K562 (cell line): Measurements from ENCODE around the gene HS3ST5. TPM values are rescaled to one million over a fixed set of nuclear protein-coding genes. Genes with fewer than 3 reads are reported as not detected.

ENCODE experiments used
- ATAC-seq: fragments of 200-7000 bp; cut with Tn5 transposase; 3 replicates; pipeline ENCODE4 v1.9.1; 2020; ENCODE audit warnings: moderate library complexity
- BruUV-seq: library from RNA; stranded (reverse); fragments of 400-500 nt; replicated peaks from 2 replicates; lab custom pipeline; 2021; lab: Mats Ljungman, UMichigan
- CTCF ChIA-PET: fragments of 300-600 bp; formaldehyde crosslinking; extraction: SDS; loops from one replicate; lab custom pipeline; 2021; ENCODE audit warnings: low intra/inter-chr PET ratio; lab: Yijun Ruan, JAX
- POLR2A ChIA-PET: fragments of 300-600, 350-650 bp; sonication (Branson Sonifier 250); formaldehyde crosslinking; extraction: SDS; loops from one replicate; lab custom pipeline; 2021; ENCODE audit warnings: antibody characterized with exemption, inconsistent platforms; lab: Yijun Ruan, JAX
- DNase-seq, 4 experiments: peaks; one replicate each; pipeline versions ENCODE4 v3.0.0 to v3.0.0-alpha.2; 2011 to 2018; ENCODE audit warnings: low spot score in 3 of 4, mixed read lengths in 3 of 4; ENCODE audit errors: extremely low read depth in 1 of 4
- FAIRE-seq: peaks from 2 replicates; lab custom pipeline; 2011; peaks lifted over from hg19 to GRCh38; lab: Jason Lieb, UNC
- H2AFZ ChIP-seq: 2 replicates; pipeline ENCODE4 v1.6.0; 2011; ENCODE audit warnings: low read depth, low read length, control low read depth, inconsistent platforms
- H3K27ac ChIP-seq: fragments of 200-600 bp; 3 replicates; pipeline ENCODE4 v1.8.0; 2011; ENCODE audit warnings: low read depth, mild to moderate bottlenecking, control low read depth, inconsistent platforms, low read length, moderate library complexity, mixed read lengths; ENCODE audit errors: extremely low read depth
- H3K27me3 ChIP-seq, 2 experiments: fragments of 300-600 bp in 1 of 2; 2 replicates in 1 of 2; 3 replicates in 1 of 2; pipeline versions ENCODE4 v1.6.0 to v1.8.0; 2011; ENCODE audit warnings: inconsistent platforms in 2 of 2, low read length in 2 of 2, mild to moderate bottlenecking in 1 of 2, mixed read lengths in 1 of 2, moderate library complexity in 1 of 2; ENCODE audit not compliant: control insufficient read depth in 2 of 2, insufficient read depth in 2 of 2
- H3K36me3 ChIP-seq: fragments of 300-600 bp; 3 replicates; pipeline ENCODE4 v1.8.0; 2011; ENCODE audit warnings: mild to moderate bottlenecking, low read length, inconsistent platforms; ENCODE audit not compliant: control insufficient read depth, insufficient read depth
- H3K4me1 ChIP-seq, 2 experiments: fragments of 200-600 bp in 1 of 2; replicated peaks in 1 of 2; 2 replicates in 1 of 2; 3 replicates in 1 of 2; pipeline versions ENCODE4 v1.5.1 to v1.8.0; 2011; ENCODE audit warnings: inconsistent platforms in 2 of 2, low read length in 2 of 2, mild to moderate bottlenecking in 1 of 2, mixed read lengths in 1 of 2, moderate library complexity in 1 of 2; ENCODE audit not compliant: control insufficient read depth in 2 of 2, insufficient read depth in 2 of 2
- H3K4me2 ChIP-seq: 2 replicates; pipeline ENCODE4 v1.6.1; 2011; ENCODE audit warnings: low read length, control low read depth, inconsistent platforms, mixed read lengths; ENCODE audit not compliant: insufficient read depth
- H3K4me3 ChIP-seq: fragments of 200-600 bp; sonication (generic), shearing (Covaris generic); 2 replicates; pipeline ENCODE4 v1.5.1; 2016; ENCODE audit warnings: control low read depth, inconsistent platforms
- H3K79me2 ChIP-seq: fragments of 200-600 bp; 3 replicates; pipeline ENCODE4 v1.8.0; 2011; ENCODE audit warnings: low read length, inconsistent platforms; ENCODE audit not compliant: control insufficient read depth, insufficient read depth
- H3K9ac ChIP-seq, 2 experiments: 2 replicates each; pipeline versions ENCODE4 v1.6.0 to v1.6.1; 2011; ENCODE audit warnings: low read depth in 2 of 2, low read length in 2 of 2, control low read depth in 1 of 2, inconsistent platforms in 1 of 2, mild to moderate bottlenecking in 1 of 2, mixed read lengths in 1 of 2; ENCODE audit not compliant: insufficient read depth in 1 of 2
- H3K9me1 ChIP-seq: one replicate; pipeline ENCODE4 v1.6.0; 2011; ENCODE audit warnings: inconsistent platforms, mild to moderate bottlenecking, low read length, moderate library complexity; ENCODE audit not compliant: control insufficient read depth, insufficient read depth
- H3K9me3 ChIP-seq: replicated peaks from 2 replicates; pipeline ENCODE4 v1.5.1; 2011; ENCODE audit warnings: low read depth, low read length, inconsistent platforms; ENCODE audit not compliant: control insufficient read depth, insufficient read depth
- H4K20me1 ChIP-seq: replicated peaks from 2 replicates; pipeline ENCODE4 v1.6.1; 2011; ENCODE audit warnings: low read length, inconsistent platforms, mixed read lengths; ENCODE audit not compliant: control insufficient read depth, insufficient read depth
- CBX8 ChIP-seq: fragments of 200-600 bp; sonication (generic); IDR thresholded peaks from 2 replicates; pipeline ENCODE4 v1.6.1; 2012; ENCODE audit warnings: borderline replicate concordance, mixed run types, low read depth, mild to moderate bottlenecking, moderate library complexity, mixed read lengths, low read length, control low read depth, inconsistent platforms; ENCODE audit not compliant: poor library complexity, severe bottlenecking; ENCODE audit errors: extremely low read depth
- HDAC2 ChIP-seq: fragments of 450-650 bp; IDR thresholded peaks from 2 replicates; pipeline ENCODE4 v1.6.1; 2016; ENCODE audit warnings: mild to moderate bottlenecking
- KAT7 ChIP-seq: sonication (generic); formaldehyde crosslinking; IDR thresholded peaks from 2 replicates; pipeline ENCODE4 v1.8.0; 2022; ENCODE audit warnings: missing genetic modification reagents, mild to moderate bottlenecking, borderline replicate concordance
- MECOM ChIP-seq: fragments of 250-450 bp; sonication (Bioruptor Pico); IDR thresholded peaks from 2 replicates; pipeline ENCODE4 v1.8.0; 2022; ENCODE audit warnings: inconsistent platforms
- NFXL1 ChIP-seq: fragments of 450-650 bp; formaldehyde crosslinking; IDR thresholded peaks from 2 replicates; pipeline ENCODE4 v1.4.0; 2021; ENCODE audit warnings: mild to moderate bottlenecking
- NR2C2 ChIP-seq, 2 experiments: fragments of 200-800 bp in 1 of 2; sonication (Bioruptor generic) in 1 of 2; sonication (generic) in 1 of 2; formaldehyde crosslinking in 1 of 2; IDR thresholded peaks; 2 replicates each; pipeline versions ENCODE4 v1.6.1 to v1.8.0; 2016 to 2022; ENCODE audit warnings: mild to moderate bottlenecking in 1 of 2, missing compliant biosample characterization in 1 of 2, missing genetic modification characterization in 1 of 2, missing genetic modification reagents in 1 of 2
- NRF1 ChIP-seq, 2 experiments: fragments of 450-650 bp; IDR thresholded peaks in 1 of 2; conservative IDR thresholded peaks in 1 of 2; 2 replicates each; pipeline ENCODE4 v1.6.1; 2014; ENCODE audit warnings: mild to moderate bottlenecking in 2 of 2
- RFX5 ChIP-seq: IDR thresholded peaks from 2 replicates; pipeline ENCODE4 v1.6.1; 2011; ENCODE audit warnings: low read depth, mild to moderate bottlenecking, improper control_type of control experiment, low read length
- SMAD3 ChIP-seq: fragments of 450-650 bp; formaldehyde crosslinking; conservative IDR thresholded peaks from 2 replicates; pipeline ENCODE4 v1.4.0; 2020; ENCODE audit warnings: mild to moderate bottlenecking
- SMARCE1 ChIP-seq: fragments of 450-650 bp; IDR thresholded peaks from 2 replicates; pipeline ENCODE4 v1.7.1; 2016; ENCODE audit warnings: mild to moderate bottlenecking
- TRIM24 ChIP-seq, 2 experiments: fragments of 450-650 bp; IDR thresholded peaks; 2 replicates each; pipeline ENCODE4 v1.6.1; 2016
- WGBS: fragments of 100-300 bp; shearing (Covaris generic); methylation state at CpG from one replicate; pipeline ENCODE4 v1.1.6; 2016; ENCODE audit warnings: low coverage, mixed read lengths; ENCODE audit not compliant: insufficient coverage; ENCODE audit errors: missing lambda C conversion rate; 5-methylcytosine and 5-hydroxymethylcytosine counted together
- in situ Hi-C: fragments of 300-500 bp; cut with MboI; formaldehyde crosslinking; loops from 4 replicates; pipeline ENCODE4 v1.15.0; 2018; ENCODE audit warnings: inconsistent platforms, mixed read lengths
- intact Hi-C: fragments of 100-400 bp; cut with micrococcal nuclease; formaldehyde crosslinking; loops from 2 replicates; pipeline ENCODE4 v1.14.2; 2022
- polyA plus RNA-seq, 8 experiments: library from polyadenylated mRNA; depleted of rRNA in 4 of 8; stranded (reverse) in 5 of 8; unstranded in 3 of 8; fragments of >200 nt; fragmentation: Nextera tagmentation in 2 of 8; fragmentation: Illumina TruSeq in 1 of 8; extraction: Ambion mirVana in 2 of 8; extraction: Trizol in 1 of 8; gene quantifications; 2 replicates each; pipeline versions ENCODE4 v1.2.1 to v1.2.3, GENCODE V29; 2011 to 2014; ENCODE audit warnings: inconsistent platforms in 1 of 8, missing spikeins in 1 of 8
- total RNA-seq, 7 experiments: library from RNA; depleted of rRNA in 6 of 7; stranded (reverse); fragments of >200 nt in 6 of 7; fragmentation: Illumina TruSeq in 2 of 7; extraction: Trizol in 2 of 7; gene quantifications; 2 replicates each; pipeline versions ENCODE4 v1.2.1 to v1.2.3, GENCODE V29; 2011 to 2021; ENCODE audit warnings: low replicate concordance in 1 of 7
- TF ChIP-seq, protein P1 (sequence below): fragments of 200-400 bp; formaldehyde crosslinking; IDR thresholded peaks from 2 replicates; pipeline ENCODE4 v1.6.1; 2017; ENCODE audit warnings: mild to moderate bottlenecking, low read depth, low read length, moderate library complexity
- TF ChIP-seq, protein P2 (sequence below): IDR thresholded peaks from 2 replicates; pipeline ENCODE4 v1.6.1; 2011; ENCODE audit not compliant: insufficient read length; ENCODE audit errors: extremely low read depth
- TF ChIP-seq, protein P3 (sequence below): IDR thresholded peaks from 2 replicates; pipeline ENCODE4 v1.6.1; 2012; ENCODE audit warnings: low read depth, low read length, improper control_type of control experiment, borderline replicate concordance
- TF ChIP-seq, protein P4 (sequence below): fragments of 450-650 bp; IDR thresholded peaks from 2 replicates; pipeline ENCODE4 v1.6.1; 2016; ENCODE audit warnings: missing biosample characterization, missing genetic modification characterization

Gene HS3ST5
- total and polyA plus RNA-seq, 9 of the 15 experiments (the other 6 are each of a cell fraction or from before 2014, with no cell fraction given) = not detected

DNA sequence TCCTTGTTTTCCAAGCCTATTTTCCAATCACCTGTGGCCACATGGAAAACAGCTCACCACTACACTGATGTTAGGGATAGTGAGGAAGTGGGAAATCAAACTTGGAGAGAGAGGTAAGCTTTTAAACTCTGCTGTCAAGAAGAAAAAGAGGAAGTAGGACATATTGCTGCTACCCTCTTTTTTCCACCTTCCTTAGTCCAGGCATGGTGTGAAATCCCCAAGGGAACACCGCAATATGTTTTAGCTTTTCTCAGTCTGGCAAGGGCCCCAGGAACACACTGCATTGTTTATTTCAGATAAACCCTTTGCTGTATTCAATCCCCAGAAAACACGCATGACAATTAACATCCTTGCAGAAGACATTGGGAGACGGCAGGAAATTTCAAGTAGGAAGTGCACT is 61.3 kb downstream of the HS3ST5 start:
- H3K4me2 ChIP-seq = no peak overlapping the region
- H3K9me1 ChIP-seq = no peaks in the 10 kb centered on the region
- no peaks in the 10 kb centered on the region for H3K27me3 ChIP-seq
- no TSS peak for BruUV-seq
- H3K27ac ChIP-seq = no peak overlapping the region
- DNase-seq = no peak
- 0% methylated on average over 3 of the region's 3 CpGs for WGBS
- H4K20me1 ChIP-seq = no peaks in the 10 kb centered on the region
- ATAC-seq = no peak
- intact Hi-C loops (no loop called here), in situ Hi-C loops (no loop called here)
- no peak overlapping the region for H2AFZ ChIP-seq
- no peaks in the 10 kb centered on the region for H3K4me1 ChIP-seq
- H3K4me3 ChIP-seq = no peak overlapping the region
- FAIRE-seq = no peak
- no peaks in the 10 kb centered on the region for H3K79me2 ChIP-seq
- no peak overlapping the region for H3K9ac ChIP-seq
- TF ChIP-seq, protein P1, sequence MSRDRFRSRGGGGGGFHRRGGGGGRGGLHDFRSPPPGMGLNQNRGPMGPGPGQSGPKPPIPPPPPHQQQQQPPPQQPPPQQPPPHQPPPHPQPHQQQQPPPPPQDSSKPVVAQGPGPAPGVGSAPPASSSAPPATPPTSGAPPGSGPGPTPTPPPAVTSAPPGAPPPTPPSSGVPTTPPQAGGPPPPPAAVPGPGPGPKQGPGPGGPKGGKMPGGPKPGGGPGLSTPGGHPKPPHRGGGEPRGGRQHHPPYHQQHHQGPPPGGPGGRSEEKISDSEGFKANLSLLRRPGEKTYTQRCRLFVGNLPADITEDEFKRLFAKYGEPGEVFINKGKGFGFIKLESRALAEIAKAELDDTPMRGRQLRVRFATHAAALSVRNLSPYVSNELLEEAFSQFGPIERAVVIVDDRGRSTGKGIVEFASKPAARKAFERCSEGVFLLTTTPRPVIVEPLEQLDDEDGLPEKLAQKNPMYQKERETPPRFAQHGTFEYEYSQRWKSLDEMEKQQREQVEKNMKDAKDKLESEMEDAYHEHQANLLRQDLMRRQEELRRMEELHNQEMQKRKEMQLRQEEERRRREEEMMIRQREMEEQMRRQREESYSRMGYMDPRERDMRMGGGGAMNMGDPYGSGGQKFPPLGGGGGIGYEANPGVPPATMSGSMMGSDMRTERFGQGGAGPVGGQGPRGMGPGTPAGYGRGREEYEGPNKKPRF = no peak
- TF ChIP-seq NRF1 (conservative IDR thresholded peaks at IDR 0.05 in 1 of 2, IDR thresholded peaks at IDR 0.05 in 1 of 2) (no peak), NR2C2 (CRISPR knock-in tag; IDR thresholded peaks at IDR 0.05) (no peak), NR2C2 (tag; IDR thresholded peaks at IDR 0.05) (no peak), KAT7 (no peak), CBX8 (no peak), HDAC2 (no peak), SMAD3 (CRISPR knock-in tag) (no peak), MECOM (CRISPR knock-in tag) (no peak), RFX5 (no peak), SMARCE1 (no peak), TRIM24 (IDR thresholded peaks at IDR 0.05) (no peak), NFXL1 (CRISPR knock-in tag) (no peak)
- TF ChIP-seq, protein P2, sequence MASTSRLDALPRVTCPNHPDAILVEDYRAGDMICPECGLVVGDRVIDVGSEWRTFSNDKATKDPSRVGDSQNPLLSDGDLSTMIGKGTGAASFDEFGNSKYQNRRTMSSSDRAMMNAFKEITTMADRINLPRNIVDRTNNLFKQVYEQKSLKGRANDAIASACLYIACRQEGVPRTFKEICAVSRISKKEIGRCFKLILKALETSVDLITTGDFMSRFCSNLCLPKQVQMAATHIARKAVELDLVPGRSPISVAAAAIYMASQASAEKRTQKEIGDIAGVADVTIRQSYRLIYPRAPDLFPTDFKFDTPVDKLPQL = no peak
- TF ChIP-seq, protein P3, sequence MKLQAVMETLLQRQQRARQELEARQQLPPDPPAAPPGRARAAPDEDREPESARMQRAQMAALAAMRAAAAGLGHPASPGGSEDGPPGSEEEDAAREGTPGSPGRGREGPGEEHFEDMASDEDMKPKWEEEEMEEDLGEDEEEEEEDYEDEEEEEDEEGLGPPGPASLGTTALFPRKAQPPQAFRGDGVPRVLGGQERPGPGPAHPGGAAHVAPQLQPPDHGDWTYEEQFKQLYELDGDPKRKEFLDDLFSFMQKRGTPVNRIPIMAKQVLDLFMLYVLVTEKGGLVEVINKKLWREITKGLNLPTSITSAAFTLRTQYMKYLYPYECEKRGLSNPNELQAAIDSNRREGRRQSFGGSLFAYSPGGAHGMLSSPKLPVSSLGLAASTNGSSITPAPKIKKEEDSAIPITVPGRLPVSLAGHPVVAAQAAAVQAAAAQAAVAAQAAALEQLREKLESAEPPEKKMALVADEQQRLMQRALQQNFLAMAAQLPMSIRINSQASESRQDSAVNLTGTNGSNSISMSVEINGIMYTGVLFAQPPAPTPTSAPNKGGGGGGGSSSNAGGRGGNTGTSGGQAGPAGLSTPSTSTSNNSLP = no peak
- TF ChIP-seq, protein P4, sequence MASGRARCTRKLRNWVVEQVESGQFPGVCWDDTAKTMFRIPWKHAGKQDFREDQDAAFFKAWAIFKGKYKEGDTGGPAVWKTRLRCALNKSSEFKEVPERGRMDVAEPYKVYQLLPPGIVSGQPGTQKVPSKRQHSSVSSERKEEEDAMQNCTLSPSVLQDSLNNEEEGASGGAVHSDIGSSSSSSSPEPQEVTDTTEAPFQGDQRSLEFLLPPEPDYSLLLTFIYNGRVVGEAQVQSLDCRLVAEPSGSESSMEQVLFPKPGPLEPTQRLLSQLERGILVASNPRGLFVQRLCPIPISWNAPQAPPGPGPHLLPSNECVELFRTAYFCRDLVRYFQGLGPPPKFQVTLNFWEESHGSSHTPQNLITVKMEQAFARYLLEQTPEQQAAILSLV = no peak
- ChIA-PET POLR2A (no interaction called here), CTCF (no interaction called here)
- H3K36me3 ChIP-seq = no peaks in the 10 kb centered on the region
- H3K9me3 ChIP-seq = no peaks in the 10 kb centered on the region
